Transverse colon (tissue), 4 donors: Measurements from ENCODE around the gene SMYD3. TPM values are rescaled to one million over a fixed set of nuclear protein-coding genes. Genes with fewer than 3 reads are reported as not detected.

Source experiments
- DNase-seq: peaks from one replicate; pipeline ENCODE4 v3.0.0-alpha.2; 2019
- H3K27ac ChIP-seq, 4 donors: fragments of 200-600 bp; sonication (generic); 2 replicates each; pipeline ENCODE4 v1.5.1; 2016 to 2018; ENCODE audit warnings: inconsistent platforms in 4 of 4
- H3K27me3 ChIP-seq: fragments of 200-600 bp; sonication (generic); 2 replicates; pipeline ENCODE4 v1.5.1; 2017; ENCODE audit warnings: inconsistent platforms
- H3K36me3 ChIP-seq, 4 donors: fragments of 200-600 bp; sonication (generic); 2 replicates each; pipeline ENCODE4 v1.5.1; 2017 to 2019; ENCODE audit warnings: inconsistent platforms in 4 of 4
- H3K4me1 ChIP-seq, 4 donors: fragments of 200-600 bp; sonication (generic); 2 replicates each; pipeline ENCODE4 v1.5.1; 2017 to 2020; ENCODE audit warnings: inconsistent platforms in 4 of 4
- H3K4me3 ChIP-seq, 4 donors: fragments of 200-600 bp; sonication (generic); 1 replicate in 1 of 4; 2 replicates in 3 of 4; pipeline versions ENCODE4 v1.5.1 to v1.6.1; 2017 to 2019; ENCODE audit warnings: inconsistent platforms in 4 of 4
- H3K9me3 ChIP-seq, 2 donors: fragments of 200-600 bp; sonication (generic); 2 replicates each; pipeline ENCODE4 v1.5.1; 2017 to 2019; ENCODE audit warnings: inconsistent platforms in 2 of 2
- EP300 ChIP-seq: sonication (generic); formaldehyde crosslinking; IDR thresholded peaks from one replicate; pipeline ENCODE4 v1.6.1; 2017; ENCODE audit warnings: antibody characterized with exemption, low read depth
- POLR2A ChIP-seq: fragments of 450-650 bp; IDR thresholded peaks from one replicate; pipeline ENCODE4 v1.6.1; 2016; ENCODE audit warnings: antibody characterized with exemption, mild to moderate bottlenecking, moderate library complexity
- POLR2AphosphoS5 ChIP-seq, 3 donors: sonication (generic); formaldehyde crosslinking; IDR thresholded peaks; one replicate each; pipeline ENCODE4 v1.6.1; 2016; ENCODE audit warnings: antibody characterized with exemption in 3 of 3
- WGBS, 2 donors: methylation state at CpG; one replicate each; pipeline ENCODE4 v1.1.5; 2018; ENCODE audit warnings: low coverage in 1 of 2; 5-methylcytosine and 5-hydroxymethylcytosine counted together
- in situ Hi-C, 4 donors: fragments of 200-750 bp; cut with MboI; loops; one replicate each; pipeline versions ENCODE4 v1.15.0 to v1.15.1; 2017; ENCODE audit warnings: low sequenced_read_pairs in 3 of 4, low pct_ligation_motif_present in 1 of 4, low pct_unique_long_range_greater_than_20kb in 1 of 4
- intact Hi-C: fragments of 100-400 bp; cut with DNase I; formaldehyde crosslinking; loops from one replicate; pipeline ENCODE4 v1.15.1; 2023; ENCODE audit warnings: low total_unique reads
- total RNA-seq, 4 donors: library from RNA; depleted of rRNA; stranded (reverse); fragments of >200 nt; gene quantifications; one replicate each; pipeline ENCODE4 v1.1.0, GENCODE V29; 2016
- TF ChIP-seq, protein P1 (sequence below), 5 experiments: fragments of 200-600 bp in 3 of 5; fragments of 450-650 bp in 2 of 5; sonication (generic) in 3 of 5; IDR thresholded peaks; 1 replicate in 2 of 5; 2 replicates in 3 of 5; pipeline ENCODE4 v1.5.1; 2016 to 2017; ENCODE audit warnings: antibody characterized with exemption in 5 of 5, inconsistent platforms in 3 of 5, mild to moderate bottlenecking in 2 of 5, moderate library complexity in 1 of 5

The SMYD3 gene
- total RNA-seq, 4 donors from 2014 or later = 10.5 to 31.3 (median 25.8) TPM

DNA sequence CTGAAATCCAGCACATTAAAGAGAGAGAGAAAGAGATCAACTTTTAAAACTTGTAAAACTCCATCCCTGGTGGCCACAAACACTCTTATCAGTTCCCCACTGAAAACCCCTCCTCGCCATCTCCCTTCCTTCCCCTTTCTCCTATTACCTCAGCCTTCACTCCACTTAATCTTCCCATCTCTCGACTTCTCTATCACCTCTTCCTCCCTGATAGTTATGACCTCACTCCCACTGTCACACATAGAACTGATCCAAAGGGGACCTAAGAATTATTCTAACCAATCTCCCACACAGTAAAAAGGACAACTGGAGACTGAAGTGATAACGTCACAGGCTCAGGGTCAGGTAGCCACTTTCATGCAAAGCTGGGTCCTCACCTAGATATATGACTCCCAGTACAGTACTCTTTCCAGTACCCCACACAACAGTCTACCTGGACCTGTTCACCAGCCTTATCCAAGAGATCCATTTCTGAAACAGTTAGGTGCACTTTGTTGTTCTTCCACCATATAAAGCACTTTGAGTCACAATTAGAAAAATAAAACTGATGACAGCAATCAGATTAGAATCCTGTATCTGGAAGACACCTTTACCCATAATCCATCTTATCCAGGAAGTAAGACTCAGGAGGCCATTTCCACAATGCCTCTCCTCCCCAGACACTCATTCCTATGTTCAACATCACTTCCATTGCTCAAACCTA is 324.8 kb downstream of the SMYD3 start:
- in situ Hi-C loops (no loop called here), intact Hi-C loops (no loop called here)
- Histone ChIP-seq H3K4me3 (no peak overlapping the region), H3K27me3 (no peaks in the 10 kb centered on the region), H3K36me3 (no peaks in the 10 kb centered on the region), H3K4me1 (no peaks in the 10 kb centered on the region), H3K9me3 (no peaks in the 10 kb centered on the region), H3K27ac (no peak overlapping the region)
- 76 to 86% methylated on average over 3 of the region's 3 CpGs for WGBS, 2 donors
- DNase-seq = no peak
- TF ChIP-seq EP300 (no peak), POLR2A (no peak), POLR2AphosphoS5 (IDR thresholded peaks at IDR 0.05) (no peak)
- TF ChIP-seq, protein P1, sequence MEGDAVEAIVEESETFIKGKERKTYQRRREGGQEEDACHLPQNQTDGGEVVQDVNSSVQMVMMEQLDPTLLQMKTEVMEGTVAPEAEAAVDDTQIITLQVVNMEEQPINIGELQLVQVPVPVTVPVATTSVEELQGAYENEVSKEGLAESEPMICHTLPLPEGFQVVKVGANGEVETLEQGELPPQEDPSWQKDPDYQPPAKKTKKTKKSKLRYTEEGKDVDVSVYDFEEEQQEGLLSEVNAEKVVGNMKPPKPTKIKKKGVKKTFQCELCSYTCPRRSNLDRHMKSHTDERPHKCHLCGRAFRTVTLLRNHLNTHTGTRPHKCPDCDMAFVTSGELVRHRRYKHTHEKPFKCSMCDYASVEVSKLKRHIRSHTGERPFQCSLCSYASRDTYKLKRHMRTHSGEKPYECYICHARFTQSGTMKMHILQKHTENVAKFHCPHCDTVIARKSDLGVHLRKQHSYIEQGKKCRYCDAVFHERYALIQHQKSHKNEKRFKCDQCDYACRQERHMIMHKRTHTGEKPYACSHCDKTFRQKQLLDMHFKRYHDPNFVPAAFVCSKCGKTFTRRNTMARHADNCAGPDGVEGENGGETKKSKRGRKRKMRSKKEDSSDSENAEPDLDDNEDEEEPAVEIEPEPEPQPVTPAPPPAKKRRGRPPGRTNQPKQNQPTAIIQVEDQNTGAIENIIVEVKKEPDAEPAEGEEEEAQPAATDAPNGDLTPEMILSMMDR (IDR thresholded peaks at IDR 0.05) = no peak

DNA sequence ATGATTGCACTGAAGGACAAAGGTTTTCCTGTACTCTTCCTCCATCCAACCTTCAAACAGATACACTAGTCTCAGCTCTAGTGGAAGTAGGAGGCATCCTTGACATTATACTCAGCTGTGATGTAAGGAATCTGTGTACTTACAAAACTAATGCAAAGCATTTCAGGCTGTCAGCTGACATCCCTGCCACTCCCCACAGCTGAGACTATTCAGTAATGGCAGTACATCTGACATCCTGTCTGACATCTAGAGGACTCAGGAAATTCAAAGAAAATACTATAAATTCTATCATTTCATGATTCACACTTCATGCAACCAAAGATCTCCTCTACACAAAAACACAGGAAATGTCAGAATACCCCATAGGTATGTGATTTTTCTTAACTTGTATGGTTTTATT is 325.8 kb downstream of the SMYD3 start:
- in situ Hi-C loops = no loop called here
- DNase-seq = no peak
- intact Hi-C loops = no loop called here
- no peaks in the 10 kb centered on the region for H3K9me3 ChIP-seq
- H3K4me1 ChIP-seq = no peaks in the 10 kb centered on the region
- no peak overlapping the region for H3K27ac ChIP-seq
- H3K27me3 ChIP-seq = no peaks in the 10 kb centered on the region
- no peak overlapping the region for H3K4me3 ChIP-seq
- TF ChIP-seq EP300 (no peak), POLR2AphosphoS5 (IDR thresholded peaks at IDR 0.05) (no peak)
- H3K36me3 ChIP-seq = no peaks in the 10 kb centered on the region

DNA sequence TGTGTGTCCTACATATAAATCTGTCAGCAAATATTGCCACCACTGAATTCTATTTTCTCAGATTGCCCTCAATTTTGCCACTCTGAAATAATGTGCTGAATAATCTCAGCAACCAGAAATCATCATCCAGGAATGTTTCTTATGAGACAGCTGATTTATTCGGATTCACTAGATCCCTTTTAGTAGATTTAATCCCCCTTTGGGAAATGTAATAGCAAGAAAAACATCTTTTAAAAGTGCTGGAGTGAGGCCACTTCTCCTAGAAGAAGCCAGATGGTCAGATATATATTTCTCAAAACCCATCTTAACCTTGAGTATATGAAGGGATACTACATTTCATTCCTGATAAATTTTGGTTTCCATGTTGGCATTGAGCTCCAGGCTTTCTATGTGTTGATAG is 327.7 kb downstream of the SMYD3 start:
- no peak overlapping the region for H3K27ac ChIP-seq
- DNase-seq = no peak
- H3K36me3 ChIP-seq = no peaks in the 10 kb centered on the region
- WGBS, 2 donors = 50 to 79% methylated on average over 1 of the region's 1 CpG
- no peaks in the 10 kb centered on the region for H3K4me1 ChIP-seq
- H3K4me3 ChIP-seq = no peak overlapping the region
- H3K27me3 ChIP-seq = no peaks in the 10 kb centered on the region
- intact Hi-C loops (no loop called here), in situ Hi-C loops (no loop called here)
- H3K9me3 ChIP-seq = no peaks in the 10 kb centered on the region
- TF ChIP-seq, protein P1 (IDR thresholded peaks at IDR 0.05) = no peak
- no peak for TF ChIP-seq EP300
- no peak for TF ChIP-seq POLR2A
- TF ChIP-seq POLR2AphosphoS5 (IDR thresholded peaks at IDR 0.05) = no peak

DNA sequence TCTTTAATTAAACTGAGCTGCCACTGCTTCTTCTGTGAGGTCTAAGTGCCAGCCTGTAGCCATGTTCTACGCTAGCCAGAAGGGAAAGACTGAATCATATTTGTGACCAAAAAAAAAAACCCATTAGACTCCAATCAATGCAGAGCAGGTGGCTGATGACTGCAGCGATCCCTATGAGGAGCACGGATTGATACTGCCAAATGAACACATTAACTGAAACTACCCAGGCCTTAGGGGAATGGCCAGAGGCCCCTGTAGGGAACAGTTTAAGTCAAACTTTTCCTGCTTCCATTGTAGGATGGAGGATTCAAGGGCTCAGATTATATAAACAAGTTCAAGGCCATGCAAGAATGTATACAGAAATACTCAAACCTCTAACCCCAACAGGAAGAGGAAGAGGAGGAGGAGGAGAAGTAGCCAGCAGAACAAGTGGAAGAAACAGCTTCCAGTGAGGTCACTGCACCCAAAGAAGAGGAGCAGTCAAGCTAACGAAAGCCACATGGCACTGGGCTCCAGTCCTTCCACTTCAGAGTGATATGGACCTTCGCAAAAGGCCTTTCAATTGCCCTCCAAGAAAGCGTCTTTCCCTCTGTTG is 328.3 kb downstream of the SMYD3 start:
- H3K4me3 ChIP-seq = no peak overlapping the region
- intact Hi-C loops = no loop called here
- no peak for DNase-seq

More for the DNA sequence above, 328.3 kb downstream of the SMYD3 start:
- H3K9me3 ChIP-seq = no peaks in the 10 kb centered on the region
- no peak overlapping the region for H3K27ac ChIP-seq
- H3K27me3 ChIP-seq = no peaks in the 10 kb centered on the region
- WGBS, 2 donors = 71 to 82% methylated on average over 4 to 6 of the region's 6 CpGs
- in situ Hi-C loops = no loop called here
- no peaks in the 10 kb centered on the region for H3K4me1 ChIP-seq
- no peak for TF ChIP-seq EP300
- TF ChIP-seq, protein P1 (IDR thresholded peaks at IDR 0.05) = no peak
- TF ChIP-seq POLR2A = no peak
- no peak for TF ChIP-seq POLR2AphosphoS5 (IDR thresholded peaks at IDR 0.05)
- no peaks in the 10 kb centered on the region for H3K36me3 ChIP-seq
